ENCODE data around the gene SLMAP. TPM values are rescaled to one million over a fixed set of nuclear protein-coding genes. Genes with fewer than 3 reads are reported as not detected.
"Not testable (repeated sequence)": the region's sequence is repeated elsewhere in the genome, so short reads cannot be mapped to it uniquely, and the experiment has no call there.

SLMAP gene
- total and polyA plus RNA-seq, 2 donors from 2014 or later = 22.0 to 86.1 TPM

GRCh38 chr3:57856675-57857074 lies 100.6 kb downstream of the SLMAP start:
- H3K36me3 ChIP-seq (ENCODE audit: control insufficient read depth in 2 of 3, insufficient read depth in 3 of 3, low read length in 3 of 3) = peaks cover 0 to 11% (median 0%) of the 10 kb centered on the region in 3 donors
- no peak for TF ChIP-seq CTCF (IDR thresholded peaks at IDR 0.05; ENCODE audit: borderline replicate concordance, extremely low read depth, insufficient read depth)
- no peak for FAIRE-seq

GRCh38 chr3:57862894-57863293 lies 106.8 kb downstream of the SLMAP start:
- Histone ChIP-seq H3K27ac (ENCODE audit: low read depth in 2 of 2, low read length in 2 of 2) (no peak overlapping the region), H3K27me3 (ENCODE audit: control insufficient read depth, insufficient read depth, low read length) (no peaks in the 10 kb centered on the region), H3K36me3 (ENCODE audit: control insufficient read depth in 2 of 3, insufficient read depth in 3 of 3, low read length in 3 of 3) (peaks cover 0 to 16% (median 0%) of the 10 kb centered on the region in 3 donors), H3K9me3 (ENCODE audit: control insufficient read depth in 2 of 3, insufficient read depth in 1 of 3, low read length in 3 of 3) (no peaks in the 10 kb centered on the region), H3K9ac (ENCODE audit: low read length in 3 of 3) (no peak overlapping the region), H3K4me1 (ENCODE audit: control insufficient read depth in 2 of 3, insufficient read depth in 2 of 3, low read depth in 1 of 3, low read length in 3 of 3) (no peaks in the 10 kb centered on the region), H3K4me3 (ENCODE audit: low read length in 3 of 3) (no peak overlapping the region)
- intact Hi-C loops (cut with DNase I) = no loop called here
- DNase-seq = no peak
- no peak for TF ChIP-seq CTCF (IDR thresholded peaks at IDR 0.05; ENCODE audit: borderline replicate concordance, extremely low read depth, insufficient read depth)
- no peak for FAIRE-seq

More at GRCh38 chr3:57856675-57857074, 100.6 kb downstream of the SLMAP start:
- H3K27ac ChIP-seq (ENCODE audit: low read depth in 2 of 2, low read length in 2 of 2) = no peak overlapping the region
- intact Hi-C loops (cut with DNase I) = no loop called here
- no peak for DNase-seq
- no peaks in the 10 kb centered on the region for H3K27me3 ChIP-seq (ENCODE audit: control insufficient read depth, insufficient read depth, low read length)
- H3K9ac ChIP-seq (ENCODE audit: low read length in 3 of 3) = no peak overlapping the region
- no peaks in the 10 kb centered on the region for H3K4me1 ChIP-seq (ENCODE audit: control insufficient read depth in 2 of 3, insufficient read depth in 2 of 3, low read depth in 1 of 3, low read length in 3 of 3)
- no peak overlapping the region for H3K4me3 ChIP-seq (ENCODE audit: low read length in 3 of 3)
- H3K9me3 ChIP-seq (ENCODE audit: control insufficient read depth in 2 of 3, insufficient read depth in 1 of 3, low read length in 3 of 3) = no peaks in the 10 kb centered on the region

GRCh38 chr3:57863380-57863779 lies 107.3 kb downstream of the SLMAP start:
- no peak overlapping the region for H3K9ac ChIP-seq (ENCODE audit: low read length in 3 of 3)
- TF ChIP-seq CTCF (IDR thresholded peaks at IDR 0.05; ENCODE audit: borderline replicate concordance, extremely low read depth, insufficient read depth) = no peak
- no peak overlapping the region for H3K4me3 ChIP-seq (ENCODE audit: low read length in 3 of 3)
- H3K4me1 ChIP-seq (ENCODE audit: control insufficient read depth in 2 of 3, insufficient read depth in 2 of 3, low read depth in 1 of 3, low read length in 3 of 3) = no peaks in the 10 kb centered on the region
- no peak for DNase-seq
- FAIRE-seq = no peak
- H3K27me3 ChIP-seq (ENCODE audit: control insufficient read depth, insufficient read depth, low read length) = no peaks in the 10 kb centered on the region
- H3K27ac ChIP-seq (ENCODE audit: low read depth in 2 of 2, low read length in 2 of 2) = no peak overlapping the region
- intact Hi-C loops (cut with DNase I) = no loop called here
- peaks cover 0 to 16% (median 0%) of the 10 kb centered on the region in 3 donors for H3K36me3 ChIP-seq (ENCODE audit: control insufficient read depth in 2 of 3, insufficient read depth in 3 of 3, low read length in 3 of 3)
- no peaks in the 10 kb centered on the region for H3K9me3 ChIP-seq (ENCODE audit: control insufficient read depth in 2 of 3, insufficient read depth in 1 of 3, low read length in 3 of 3)

GRCh38 chr3:57864853-57865252 lies 108.7 kb downstream of the SLMAP start:
- no peak overlapping the region for H3K4me3 ChIP-seq (ENCODE audit: low read length in 3 of 3)
- H3K36me3 ChIP-seq (ENCODE audit: control insufficient read depth in 2 of 3, insufficient read depth in 3 of 3, low read length in 3 of 3) = peaks cover 0 to 9% (median 0%) of the 10 kb centered on the region in 3 donors
- DNase-seq = peak in 1 of 5 donors; percentile 30
- intact Hi-C loops (cut with DNase I) = no loop called here
- no peak overlapping the region for H3K27ac ChIP-seq (ENCODE audit: low read depth in 2 of 2, low read length in 2 of 2)
- no peaks in the 10 kb centered on the region for H3K27me3 ChIP-seq (ENCODE audit: control insufficient read depth, insufficient read depth, low read length)
- peak; percentile 11 for FAIRE-seq
- H3K4me1 ChIP-seq (ENCODE audit: control insufficient read depth in 2 of 3, insufficient read depth in 2 of 3, low read depth in 1 of 3, low read length in 3 of 3) = no peaks in the 10 kb centered on the region
- TF ChIP-seq CTCF (IDR thresholded peaks at IDR 0.05; ENCODE audit: borderline replicate concordance, extremely low read depth, insufficient read depth) = peak; percentile 17
- no peaks in the 10 kb centered on the region for H3K9me3 ChIP-seq (ENCODE audit: control insufficient read depth in 2 of 3, insufficient read depth in 1 of 3, low read length in 3 of 3)
- H3K9ac ChIP-seq (ENCODE audit: low read length in 3 of 3) = no peak overlapping the region

GRCh38 chr3:57869110-57869509 lies 113.0 kb downstream of the SLMAP start:
- FAIRE-seq; H3K27me3 ChIP-seq (ENCODE audit: control insufficient read depth, insufficient read depth, low read length); DNase-seq; H3K4me1 ChIP-seq (ENCODE audit: control insufficient read depth in 2 of 3, insufficient read depth in 2 of 3, low read depth in 1 of 3, low read length in 3 of 3); H3K4me3 ChIP-seq (ENCODE audit: low read length in 3 of 3); H3K27ac ChIP-seq (ENCODE audit: low read depth in 2 of 2, low read length in 2 of 2); H3K36me3 ChIP-seq (ENCODE audit: control insufficient read depth in 2 of 3, insufficient read depth in 3 of 3, low read length in 3 of 3); H3K9me3 ChIP-seq (ENCODE audit: control insufficient read depth in 2 of 3, insufficient read depth in 1 of 3, low read length in 3 of 3); intact Hi-C loops (cut with DNase I); H3K9ac ChIP-seq (ENCODE audit: low read length in 3 of 3): not testable (repeated sequence)

Data from kidney (tissue), 14 donors.